Heart left ventricle (tissue), 13 donors: ENCODE results near the gene AIF1L.

Source experiments
- POLR2A ChIP-seq, 2 donors: fragments of 450-650 bp; IDR thresholded peaks; one replicate each; pipeline ENCODE4 v1.6.1; 2017; ENCODE audit warnings: antibody characterized with exemption in 2 of 2, mild to moderate bottlenecking in 2 of 2, moderate library complexity in 2 of 2
- TF ChIP-seq, protein P1 (sequence below), 12 donors: fragments of 200-600 bp; sonication (generic) in 4 of 12; IDR thresholded peaks; one replicate each; pipeline versions ENCODE4 v1.5.0 to v1.8.0; 2018 to 2022; ENCODE audit warnings: antibody characterized with exemption in 12 of 12, mild to moderate bottlenecking in 5 of 12
- donor health status: ischemic (EF 13 %, LVEDD 7.1; RV severe dilation, severe dysfunction).
- donor health status: DM: no; HTN: yes; CAD: no.
- donor health status: DM: no; HTN: no; CAD: no.
- donor health status: ischemic (EF 25% LVEDD 6.9; RV normal size, moderate dysfunction).
- donor health status: ischemic (EF 25% LVEDD 5.7; RV mildly dilated, moderate dysfunction).
- donor health status: ischemic (EF 35%, LVEDD 5.7; RV mildly dilated, moderate dysfunction).
- donor health status: nonischemic (EF 11% LVEDD 7.7; RV severe dilation, severe dysfunction).
- donor health status: DM: yes; HTN: yes; CAD: no.
- donor health status: PGD.
- donor health status: ischemic (EF 29% LVEDD 5.4; RV normal size, mild dysfunction).
- donor health status: nonischemic (EF 23%, LVEDD 6.1; RV moderate dilation, normal function).

DNA sequence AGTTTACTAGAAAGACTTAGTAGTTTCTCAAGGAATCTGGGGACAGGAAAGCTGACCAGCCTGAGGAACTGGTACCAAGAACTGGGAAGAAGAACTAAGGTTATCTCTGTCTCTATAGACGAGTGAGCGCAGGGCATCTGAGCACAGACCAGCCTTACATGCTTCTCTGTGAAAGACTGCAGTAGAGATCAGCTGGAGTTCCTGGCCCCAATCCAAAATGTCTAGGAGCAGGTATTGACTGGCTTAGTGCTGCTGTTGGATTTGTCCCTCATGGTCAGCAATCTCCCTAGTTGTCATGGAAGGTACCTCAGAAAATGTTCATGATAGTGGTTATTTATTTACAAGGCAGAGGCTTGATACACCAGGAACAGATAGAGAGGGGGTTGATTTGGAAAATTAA is 42.3 kb downstream of the AIF1L start:
- TF ChIP-seq, protein P1, sequence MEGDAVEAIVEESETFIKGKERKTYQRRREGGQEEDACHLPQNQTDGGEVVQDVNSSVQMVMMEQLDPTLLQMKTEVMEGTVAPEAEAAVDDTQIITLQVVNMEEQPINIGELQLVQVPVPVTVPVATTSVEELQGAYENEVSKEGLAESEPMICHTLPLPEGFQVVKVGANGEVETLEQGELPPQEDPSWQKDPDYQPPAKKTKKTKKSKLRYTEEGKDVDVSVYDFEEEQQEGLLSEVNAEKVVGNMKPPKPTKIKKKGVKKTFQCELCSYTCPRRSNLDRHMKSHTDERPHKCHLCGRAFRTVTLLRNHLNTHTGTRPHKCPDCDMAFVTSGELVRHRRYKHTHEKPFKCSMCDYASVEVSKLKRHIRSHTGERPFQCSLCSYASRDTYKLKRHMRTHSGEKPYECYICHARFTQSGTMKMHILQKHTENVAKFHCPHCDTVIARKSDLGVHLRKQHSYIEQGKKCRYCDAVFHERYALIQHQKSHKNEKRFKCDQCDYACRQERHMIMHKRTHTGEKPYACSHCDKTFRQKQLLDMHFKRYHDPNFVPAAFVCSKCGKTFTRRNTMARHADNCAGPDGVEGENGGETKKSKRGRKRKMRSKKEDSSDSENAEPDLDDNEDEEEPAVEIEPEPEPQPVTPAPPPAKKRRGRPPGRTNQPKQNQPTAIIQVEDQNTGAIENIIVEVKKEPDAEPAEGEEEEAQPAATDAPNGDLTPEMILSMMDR (IDR thresholded peaks at IDR 0.05), result no peak
- TF ChIP-seq POLR2A (IDR thresholded peaks at IDR 0.05), result no peak
